Liver (tissue), 9 donors: ENCODE data around the gene DNM3. TPM values are rescaled to one million over a fixed set of nuclear protein-coding genes. Genes with fewer than 3 reads are reported as not detected.

Source experiments
- DNase-seq: peaks from one replicate; pipeline ENCODE4 v3.0.0-alpha.2; 2017; ENCODE audit warnings: low spot score
- H3K27ac ChIP-seq, 2 donors: one replicate each; pipeline ENCODE4 v1.7.0; 2013; ENCODE audit warnings: inconsistent platforms in 2 of 2, low read length in 2 of 2, control low read depth in 1 of 2, low read depth in 1 of 2, mild to moderate bottlenecking in 1 of 2
- H3K27me3 ChIP-seq, 4 donors: one replicate each; pipeline versions ENCODE4 v1.6.1 to v1.7.0; 2013; ENCODE audit warnings: low read length in 3 of 4, inconsistent platforms in 1 of 4, mild to moderate bottlenecking in 1 of 4, moderate library complexity in 1 of 4; ENCODE audit not compliant: control insufficient read depth in 4 of 4, insufficient read depth in 4 of 4
- H3K36me3 ChIP-seq, 4 donors: one replicate each; pipeline versions ENCODE4 v1.6.1 to v1.7.0; 2013; ENCODE audit warnings: low read length in 3 of 4, mild to moderate bottlenecking in 3 of 4, low read depth in 1 of 4, moderate library complexity in 1 of 4; ENCODE audit not compliant: control insufficient read depth in 4 of 4, insufficient read depth in 3 of 4
- H3K4me1 ChIP-seq, 4 donors: one replicate each; pipeline versions ENCODE4 v1.6.1 to v1.7.0; 2013; ENCODE audit warnings: low read length in 3 of 4, mild to moderate bottlenecking in 3 of 4, moderate library complexity in 1 of 4; ENCODE audit not compliant: control insufficient read depth in 4 of 4, insufficient read depth in 4 of 4
- H3K4me3 ChIP-seq, 3 donors: one replicate each; pipeline versions ENCODE4 v1.6.1 to v1.7.0; 2013; ENCODE audit warnings: low read length in 3 of 3, control low read depth in 1 of 3, low read depth in 1 of 3, mild to moderate bottlenecking in 1 of 3
- H3K9ac ChIP-seq, 2 donors: one replicate each; pipeline ENCODE4 v1.7.0; 2013; ENCODE audit warnings: low read length in 2 of 2, mild to moderate bottlenecking in 2 of 2, moderate library complexity in 2 of 2, control low read depth in 1 of 2, low read depth in 1 of 2
- H3K9me3 ChIP-seq, 4 donors: one replicate each; pipeline versions ENCODE4 v1.6.1 to v1.7.0; 2013; ENCODE audit warnings: low read length in 3 of 4; ENCODE audit not compliant: control insufficient read depth in 4 of 4
- CTCF ChIP-seq: fragments of 150-350 bp; IDR thresholded peaks from 2 replicates; pipeline ENCODE4 v1.5.1; 2017; ENCODE audit warnings: improper control_type of control experiment, low read depth, low read length; ENCODE audit not compliant: missing input control
- EGR1 ChIP-seq, 2 donors: IDR thresholded peaks; 2 replicates each; pipeline ENCODE4 v1.6.1; 2016 to 2018; ENCODE audit warnings: antibody characterized with exemption in 2 of 2, low read depth in 2 of 2
- FOXA2 ChIP-seq: IDR thresholded peaks from 2 replicates; pipeline ENCODE4 v1.6.1; 2016; ENCODE audit warnings: antibody characterized with exemption
- GABPA ChIP-seq, 2 donors: IDR thresholded peaks in 1 of 2; conservative IDR thresholded peaks in 1 of 2; 2 replicates each; pipeline ENCODE4 v1.6.1; 2016; ENCODE audit warnings: antibody characterized with exemption in 2 of 2, mild to moderate bottlenecking in 1 of 2, moderate library complexity in 1 of 2
- JUND ChIP-seq, 2 donors: IDR thresholded peaks; 2 replicates each; pipeline ENCODE4 v1.6.1; 2016; ENCODE audit warnings: antibody characterized with exemption in 2 of 2
- RAD21 ChIP-seq, 2 donors: IDR thresholded peaks; 2 replicates each; pipeline ENCODE4 v1.6.1; 2016; ENCODE audit warnings: antibody characterized with exemption in 2 of 2, mild to moderate bottlenecking in 2 of 2
- REST ChIP-seq: IDR thresholded peaks from 2 replicates; pipeline ENCODE4 v1.6.1; 2016; ENCODE audit warnings: antibody characterized with exemption, mild to moderate bottlenecking
- RXRA ChIP-seq, 2 donors: IDR thresholded peaks; 2 replicates each; pipeline ENCODE4 v1.6.1; 2017 to 2018; ENCODE audit warnings: antibody characterized with exemption in 2 of 2, mild to moderate bottlenecking in 1 of 2
- ZBTB33 ChIP-seq: IDR thresholded peaks from 2 replicates; pipeline ENCODE4 v1.6.1; 2016; ENCODE audit warnings: antibody characterized with exemption
- WGBS: extraction: QIAGEN DNeasy Blood & Tissue Kit; methylation state at CpG from one replicate; pipeline ENCODE4 v1.1.7; 2013; 5-methylcytosine and 5-hydroxymethylcytosine counted together
- polyA plus RNA-seq, 2 donors: library from polyadenylated mRNA; stranded (reverse) in 1 of 2; unstranded in 1 of 2; fragments of 200-250 nt in 1 of 2; fragments of >200 nt in 1 of 2; fragmentation: Nextera tagmentation in 1 of 2; extraction: Ambion mirVana in 1 of 2; gene quantifications; one replicate each; pipeline versions ENCODE4 v1.2.1 to v1.2.3, GENCODE V29; 2013 to 2015
- total RNA-seq, 2 donors: library from RNA; depleted of rRNA; stranded (reverse); fragments of >200 nt; gene quantifications; one replicate each; pipeline ENCODE4 v1.2.3, GENCODE V29; 2014
- donor health status: healthy.
- donor health status: healthy.
- donor health status: healthy.
- donor health status: healthy.
- donor health status: healthy.

Gene DNM3
- total and polyA plus RNA-seq, 4 donors: 0.08 to 3.2 (median 1.0) TPM

GRCh38 chr1:172001288-172001687 is 160.0 kb downstream of the DNM3 start:
- TF ChIP-seq REST (no peak), JUND (IDR thresholded peaks at IDR 0.05) (no peak), ZBTB33 (no peak), FOXA2 (no peak), RXRA (IDR thresholded peaks at IDR 0.05) (no peak), EGR1 (IDR thresholded peaks at IDR 0.05; ENCODE audit: low read depth in 2 of 2) (no peak), GABPA (IDR thresholded peaks at IDR 0.05 in 1 of 2, conservative IDR thresholded peaks at IDR 0.05 in 1 of 2) (no peak)
- no peaks in the 10 kb centered on the region for H3K27me3 ChIP-seq
- WGBS: 90% methylated on average over 3 of the region's 3 CpGs

GRCh38 chr1:172002725-172003345 is 161.5 kb downstream of the DNM3 start:
- Histone ChIP-seq H3K9me3 (no peaks in the 10 kb centered on the region), H3K4me3 (no peak overlapping the region), H3K27me3 (no peaks in the 10 kb centered on the region), H3K9ac (no peak overlapping the region), H3K36me3 (no peaks in the 10 kb centered on the region), H3K27ac (no peak overlapping the region), H3K4me1 (peaks cover 0 to 8% (median 1%) of the 10 kb centered on the region in 4 donors)
- DNase-seq: no peak
- WGBS: 8% methylated on average over 3 of the region's 3 CpGs
- TF ChIP-seq CTCF (peak; percentile 66), RAD21 (IDR thresholded peaks at IDR 0.05) (peak; percentile 87 to 90), FOXA2 (no peak)

More at GRCh38 chr1:172001288-172001687, 160.0 kb downstream of the DNM3 start:
- no peak overlapping the region for H3K4me3 ChIP-seq
- no peaks in the 10 kb centered on the region for H3K36me3 ChIP-seq
- H3K4me1 ChIP-seq: peaks cover 0 to 8% (median 1%) of the 10 kb centered on the region in 4 donors
- no peaks in the 10 kb centered on the region for H3K9me3 ChIP-seq
- no peak overlapping the region for H3K9ac ChIP-seq
- H3K27ac ChIP-seq: no peak overlapping the region
- DNase-seq: no peak
